Nephron progenitor cell (in vitro differentiated cells): ENCODE data around the gene TRAP1.
A peak's percentile ranks its signal among the peaks of the same experiment; 100 is the strongest.

Source experiments
- DNase-seq: peaks from one replicate; pipeline ENCODE4 v3.0.0; 2021
- H3K27ac Mint-ChIP-seq: 2 replicates; pipeline ENCODE4 v1.8.0; 2021; ENCODE audit warnings: mild to moderate bottlenecking, moderate library complexity, mixed read lengths
- H3K27me3 Mint-ChIP-seq: 2 replicates; pipeline ENCODE4 v1.8.0; 2021; ENCODE audit warnings: mild to moderate bottlenecking, low read depth, mixed read lengths; ENCODE audit not compliant: poor library complexity
- H3K36me3 Mint-ChIP-seq: 2 replicates; pipeline ENCODE4 v1.8.0; 2021; ENCODE audit warnings: low read depth, mixed read lengths
- H3K4me1 Mint-ChIP-seq: 2 replicates; pipeline ENCODE4 v1.8.0; 2021; ENCODE audit warnings: mixed read lengths
- H3K4me3 Mint-ChIP-seq: 2 replicates; pipeline ENCODE4 v1.8.0; 2021; ENCODE audit warnings: mild to moderate bottlenecking, moderate library complexity, mixed read lengths
- H3K9me3 Mint-ChIP-seq: 2 replicates; pipeline ENCODE4 v1.8.0; 2021; ENCODE audit warnings: mild to moderate bottlenecking, moderate library complexity, mixed read lengths
- TF ChIP-seq, protein P1 (sequence below): fragments of 200-600 bp; sonication (generic); IDR thresholded peaks from 2 replicates; pipeline ENCODE4 v1.5.0; 2021; ENCODE audit warnings: antibody characterized with exemption

The TRAP1 gene

DNA sequence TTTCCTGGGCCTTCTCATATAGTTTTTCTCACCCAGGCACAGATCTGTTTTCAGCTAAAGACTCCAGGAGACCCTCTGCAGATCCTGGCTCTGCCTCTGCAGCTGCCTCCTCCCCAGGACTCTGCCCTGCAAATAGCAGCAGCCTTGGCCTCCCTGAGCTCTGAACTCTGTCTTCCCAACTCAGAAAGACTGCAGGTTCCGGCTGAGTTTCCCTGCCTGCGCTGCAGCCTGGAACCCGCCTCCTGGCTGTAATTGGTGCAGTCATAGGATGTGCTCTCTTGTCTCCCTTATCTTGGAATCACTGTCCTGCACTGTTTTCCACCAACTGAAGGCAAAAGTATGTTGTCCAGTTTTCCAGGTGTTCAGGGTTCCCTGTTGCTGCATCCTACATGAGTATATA, 77.1 kb downstream of the TRAP1 start:
- DNase-seq = no peak
- Mint-ChIP-seq H3K9me3 (peaks cover 26% of the 10 kb centered on the region), H3K4me1 (peaks cover 37% of the 10 kb centered on the region), H3K27ac (peak overlapping the region; percentile 95), H3K36me3 (peaks cover 17% of the 10 kb centered on the region), H3K27me3 (no peaks in the 10 kb centered on the region), H3K4me3 (no peak overlapping the region)
- TF ChIP-seq, protein P1, sequence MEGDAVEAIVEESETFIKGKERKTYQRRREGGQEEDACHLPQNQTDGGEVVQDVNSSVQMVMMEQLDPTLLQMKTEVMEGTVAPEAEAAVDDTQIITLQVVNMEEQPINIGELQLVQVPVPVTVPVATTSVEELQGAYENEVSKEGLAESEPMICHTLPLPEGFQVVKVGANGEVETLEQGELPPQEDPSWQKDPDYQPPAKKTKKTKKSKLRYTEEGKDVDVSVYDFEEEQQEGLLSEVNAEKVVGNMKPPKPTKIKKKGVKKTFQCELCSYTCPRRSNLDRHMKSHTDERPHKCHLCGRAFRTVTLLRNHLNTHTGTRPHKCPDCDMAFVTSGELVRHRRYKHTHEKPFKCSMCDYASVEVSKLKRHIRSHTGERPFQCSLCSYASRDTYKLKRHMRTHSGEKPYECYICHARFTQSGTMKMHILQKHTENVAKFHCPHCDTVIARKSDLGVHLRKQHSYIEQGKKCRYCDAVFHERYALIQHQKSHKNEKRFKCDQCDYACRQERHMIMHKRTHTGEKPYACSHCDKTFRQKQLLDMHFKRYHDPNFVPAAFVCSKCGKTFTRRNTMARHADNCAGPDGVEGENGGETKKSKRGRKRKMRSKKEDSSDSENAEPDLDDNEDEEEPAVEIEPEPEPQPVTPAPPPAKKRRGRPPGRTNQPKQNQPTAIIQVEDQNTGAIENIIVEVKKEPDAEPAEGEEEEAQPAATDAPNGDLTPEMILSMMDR = no peak

DNA sequence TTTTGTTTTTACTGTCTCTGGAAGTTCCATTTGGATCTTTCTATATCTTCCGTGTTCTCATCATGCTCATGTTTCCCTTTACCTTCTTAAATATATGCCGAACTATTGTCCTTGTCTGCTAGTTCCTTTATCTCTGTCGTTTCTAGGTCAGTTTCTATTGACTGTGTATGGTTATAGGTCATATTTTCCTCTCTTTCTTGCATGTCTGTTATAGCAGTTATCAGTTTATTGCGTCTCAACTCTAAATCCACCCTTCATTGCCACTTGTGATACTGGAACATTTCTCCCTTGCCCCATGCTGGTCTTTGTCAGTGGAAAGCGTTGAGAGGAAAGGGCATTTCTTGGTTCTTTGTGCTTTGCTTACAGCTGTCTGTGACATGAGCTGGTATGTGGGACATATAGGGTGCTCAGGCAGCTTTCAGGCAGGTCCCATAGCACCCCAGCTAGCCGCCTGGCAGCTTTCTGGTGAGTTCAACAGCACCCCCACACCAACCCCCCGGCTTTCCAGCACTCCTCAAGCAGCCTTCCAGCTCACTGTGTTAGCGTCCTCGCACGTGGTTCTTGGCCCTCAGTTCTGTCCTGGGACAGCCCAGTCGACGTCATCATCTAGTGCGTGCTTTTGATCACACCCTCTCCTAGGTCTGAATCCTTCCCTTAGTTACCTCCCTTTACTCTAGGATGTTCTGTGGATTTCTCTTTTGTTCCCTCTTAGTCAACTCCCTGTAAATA, 78.2 kb downstream of the TRAP1 start:
- H3K27me3 Mint-ChIP-seq = no peaks in the 10 kb centered on the region
- no peak for DNase-seq
- peaks cover 26% of the 10 kb centered on the region for H3K9me3 Mint-ChIP-seq
- peaks cover 35% of the 10 kb centered on the region for H3K4me1 Mint-ChIP-seq
- H3K36me3 Mint-ChIP-seq = peaks cover 17% of the 10 kb centered on the region
- TF ChIP-seq, protein P1 = no peak
- H3K4me3 Mint-ChIP-seq = no peak overlapping the region
- no peak overlapping the region for H3K27ac Mint-ChIP-seq

DNA sequence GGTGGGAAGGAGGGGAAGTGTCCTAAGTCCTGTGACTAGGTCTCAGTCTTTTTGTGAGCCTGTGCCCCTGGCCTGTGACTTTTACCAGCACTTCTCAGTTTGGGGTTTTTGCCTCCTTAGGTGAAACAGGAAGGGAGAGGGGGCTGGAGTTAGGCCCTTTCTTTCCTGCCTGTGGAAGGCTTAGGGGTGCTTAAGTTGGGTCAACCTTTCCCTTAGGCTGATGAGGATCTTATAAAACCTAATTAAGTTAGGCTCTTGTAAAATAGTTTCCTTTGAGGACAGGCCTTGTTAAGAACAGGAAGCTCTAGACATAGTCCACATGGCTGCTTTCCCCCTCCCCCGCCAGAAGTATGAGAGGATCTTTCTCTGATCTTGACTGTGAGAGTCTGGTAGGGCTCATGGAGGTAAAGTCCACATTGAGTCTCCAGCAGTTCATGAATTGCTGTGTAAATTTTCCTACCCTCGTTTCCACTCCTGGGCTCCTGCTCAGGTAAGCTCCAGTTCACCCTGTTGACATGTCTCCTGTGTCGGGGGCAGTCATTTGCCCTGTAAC, 79.9 kb downstream of the TRAP1 start:
- TF ChIP-seq, protein P1 = no peak
- peaks cover 17% of the 10 kb centered on the region for H3K36me3 Mint-ChIP-seq
- H3K4me1 Mint-ChIP-seq = peaks cover 25% of the 10 kb centered on the region
- H3K4me3 Mint-ChIP-seq = no peak overlapping the region
- no peaks in the 10 kb centered on the region for H3K27me3 Mint-ChIP-seq
- H3K9me3 Mint-ChIP-seq = peaks cover 26% of the 10 kb centered on the region
- no peak overlapping the region for H3K27ac Mint-ChIP-seq
- DNase-seq = no peak

DNA sequence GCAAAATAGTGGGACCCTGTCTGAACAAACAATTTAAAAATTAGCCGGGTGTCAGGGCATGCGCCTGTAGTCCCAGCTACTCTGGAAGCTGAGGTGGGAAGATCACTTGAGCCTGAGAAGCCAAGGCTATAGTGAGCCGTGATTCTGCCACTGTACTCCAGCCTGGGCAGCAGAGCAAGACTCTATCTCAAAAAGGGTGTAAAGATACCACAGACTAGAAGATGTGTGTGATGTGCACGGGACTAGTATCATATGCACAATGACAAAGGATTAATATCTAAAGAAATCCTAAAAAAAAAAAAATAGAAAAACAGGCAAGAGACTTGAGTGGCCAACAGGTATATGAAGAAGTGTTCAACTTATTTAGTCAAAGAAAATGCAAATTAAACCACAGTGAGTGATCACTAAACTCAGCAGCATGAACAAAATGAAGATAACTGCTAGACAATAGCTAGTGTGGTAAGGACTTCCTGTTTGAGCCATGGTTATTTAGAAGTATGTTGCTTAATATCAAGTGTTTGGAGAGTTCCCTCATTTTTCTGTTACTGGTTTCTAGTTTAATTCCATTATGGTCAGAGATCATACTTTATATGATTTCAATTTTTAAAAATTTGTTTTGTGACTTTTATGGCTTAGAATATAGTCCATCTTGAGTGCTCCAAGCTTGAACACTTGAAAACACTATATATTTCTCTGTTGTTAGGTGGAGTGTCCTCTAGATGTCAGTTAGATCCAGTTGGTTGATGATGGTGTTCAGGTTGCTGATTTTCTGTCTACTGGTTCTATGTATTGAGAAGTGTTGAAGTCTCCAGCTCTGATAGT, 91.2 kb downstream of the TRAP1 start:
- Mint-ChIP-seq H3K27me3 (no peaks in the 10 kb centered on the region), H3K4me3 (no peak overlapping the region)
- DNase-seq = no peak

DNA sequence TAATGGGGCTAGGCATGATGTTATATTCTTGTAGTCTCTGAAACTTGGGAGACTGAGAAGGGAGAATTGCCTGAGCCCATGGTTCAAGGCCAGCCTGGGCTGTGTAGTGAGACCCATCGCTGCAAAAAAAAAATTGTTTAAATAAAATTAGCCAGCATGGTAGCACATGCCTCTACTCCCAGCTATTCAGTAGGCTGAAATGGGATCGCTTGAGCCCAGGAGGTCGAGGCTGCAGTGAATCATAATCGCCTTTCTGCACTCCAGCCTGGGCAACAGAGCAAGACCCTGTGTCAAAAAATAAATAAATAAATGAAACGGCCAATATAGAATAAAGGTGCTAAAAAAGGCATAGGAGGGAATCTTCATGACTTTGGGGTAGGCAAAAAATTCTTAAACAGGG, 92.0 kb downstream of the TRAP1 start:
- DNase-seq = no peak
- no peak overlapping the region for H3K4me3 Mint-ChIP-seq
- peaks cover 2% of the 10 kb centered on the region for H3K36me3 Mint-ChIP-seq
- H3K27me3 Mint-ChIP-seq = no peaks in the 10 kb centered on the region
- H3K4me1 Mint-ChIP-seq = no peaks in the 10 kb centered on the region
- no peak overlapping the region for H3K27ac Mint-ChIP-seq
- TF ChIP-seq, protein P1 = no peak
- no peaks in the 10 kb centered on the region for H3K9me3 Mint-ChIP-seq

More for the DNA sequence above, 91.2 kb downstream of the TRAP1 start:
- H3K27ac Mint-ChIP-seq = no peak overlapping the region
- TF ChIP-seq, protein P1 = no peak
- H3K36me3 Mint-ChIP-seq = peaks cover 5% of the 10 kb centered on the region
- H3K9me3 Mint-ChIP-seq = no peaks in the 10 kb centered on the region
- H3K4me1 Mint-ChIP-seq = no peaks in the 10 kb centered on the region
